NCI-H460 (cell line): Measurements from ENCODE around the gene UBL5. TPM values are rescaled to one million over a fixed set of nuclear protein-coding genes. Genes with fewer than 3 reads are reported as not detected.

Experiments used
- DNase-seq: peaks from one replicate; pipeline ENCODE4 v3.0.0-alpha.2; 2016; ENCODE audit warnings: low read depth; ENCODE audit errors: extremely low read depth
- total RNA-seq: library from RNA; depleted of rRNA; stranded (reverse); fragments of >200 nt; shearing (Covaris generic); gene quantifications from 2 replicates; pipeline ENCODE4 v1.2.3, GENCODE V29; 2014

The UBL5 gene
- total RNA-seq, 1 experiment from 2014 or later: 150 TPM

- DNase-seq: no peak
Observed at GRCh38 chr19:9848762-9849161, 21.0 kb downstream of the UBL5 start.

GRCh38 chr19:9849791-9850190, 22.1 kb downstream of the UBL5 start:
- no peak for DNase-seq

GRCh38 chr19:9850235-9850959, 22.7 kb downstream of the UBL5 start:
- no peak for DNase-seq

DNA sequence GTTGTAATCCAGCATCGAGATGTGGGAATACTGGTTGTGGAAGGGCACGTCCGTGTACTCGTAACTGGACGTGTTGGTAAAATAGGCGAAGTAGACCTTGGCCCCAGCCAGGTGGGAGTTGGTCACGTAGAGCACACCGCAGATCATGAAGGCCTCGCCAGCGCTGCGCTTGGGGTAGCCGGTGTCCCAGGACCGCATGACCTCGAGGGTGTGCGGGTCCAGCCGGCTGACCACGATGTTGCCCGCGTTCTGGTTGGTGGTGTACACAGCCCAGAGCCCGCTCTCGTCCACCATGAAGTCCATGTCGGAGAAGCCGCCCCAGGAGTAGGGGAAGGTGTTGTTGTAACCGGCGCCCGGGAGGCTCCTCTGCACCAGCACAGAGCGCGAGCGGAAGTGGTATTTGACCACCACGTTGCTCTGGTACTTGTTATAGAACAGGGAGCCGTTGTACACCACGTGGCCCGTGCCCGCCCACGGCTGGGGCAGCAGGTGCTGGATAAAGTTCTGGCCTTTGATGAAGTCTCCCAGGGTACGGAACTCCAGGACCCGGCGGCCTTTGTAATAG, 26.6 kb downstream of the UBL5 start:
- no peak for DNase-seq

GRCh38 chr19:9856609-9857008, 28.9 kb downstream of the UBL5 start:
- no peak for DNase-seq

DNA sequence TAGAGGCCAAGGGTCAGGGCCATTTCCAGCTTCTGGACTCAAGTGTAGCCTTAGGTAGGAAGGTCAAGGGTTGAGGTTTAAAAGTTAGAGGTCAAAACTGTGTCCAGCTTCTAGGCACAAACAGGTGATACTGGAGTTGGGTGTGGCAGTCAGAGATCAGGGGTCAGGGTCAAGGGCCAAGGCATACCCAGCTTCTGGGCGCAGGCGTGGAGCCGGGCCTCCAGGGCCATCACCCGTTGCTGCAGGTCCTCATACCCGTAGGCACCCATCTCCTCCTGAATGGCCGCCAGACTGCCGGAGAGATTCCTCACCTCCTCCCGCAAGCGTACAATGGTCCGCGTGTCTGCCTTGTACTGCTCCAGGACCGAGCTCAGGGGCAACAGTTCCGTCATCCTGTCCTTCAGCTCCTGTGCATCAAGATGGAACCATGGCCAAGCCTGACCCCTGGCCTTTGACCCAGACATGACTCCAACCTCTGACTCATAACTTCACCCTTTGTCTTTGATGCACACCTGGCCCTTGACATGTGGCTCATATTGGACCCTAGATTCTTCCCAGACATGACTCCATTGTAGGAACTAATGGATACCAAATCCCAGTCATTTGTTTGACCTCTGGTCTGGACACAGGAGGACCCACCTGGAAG, 29.5 kb downstream of the UBL5 start:
- DNase-seq: no peak

DNA sequence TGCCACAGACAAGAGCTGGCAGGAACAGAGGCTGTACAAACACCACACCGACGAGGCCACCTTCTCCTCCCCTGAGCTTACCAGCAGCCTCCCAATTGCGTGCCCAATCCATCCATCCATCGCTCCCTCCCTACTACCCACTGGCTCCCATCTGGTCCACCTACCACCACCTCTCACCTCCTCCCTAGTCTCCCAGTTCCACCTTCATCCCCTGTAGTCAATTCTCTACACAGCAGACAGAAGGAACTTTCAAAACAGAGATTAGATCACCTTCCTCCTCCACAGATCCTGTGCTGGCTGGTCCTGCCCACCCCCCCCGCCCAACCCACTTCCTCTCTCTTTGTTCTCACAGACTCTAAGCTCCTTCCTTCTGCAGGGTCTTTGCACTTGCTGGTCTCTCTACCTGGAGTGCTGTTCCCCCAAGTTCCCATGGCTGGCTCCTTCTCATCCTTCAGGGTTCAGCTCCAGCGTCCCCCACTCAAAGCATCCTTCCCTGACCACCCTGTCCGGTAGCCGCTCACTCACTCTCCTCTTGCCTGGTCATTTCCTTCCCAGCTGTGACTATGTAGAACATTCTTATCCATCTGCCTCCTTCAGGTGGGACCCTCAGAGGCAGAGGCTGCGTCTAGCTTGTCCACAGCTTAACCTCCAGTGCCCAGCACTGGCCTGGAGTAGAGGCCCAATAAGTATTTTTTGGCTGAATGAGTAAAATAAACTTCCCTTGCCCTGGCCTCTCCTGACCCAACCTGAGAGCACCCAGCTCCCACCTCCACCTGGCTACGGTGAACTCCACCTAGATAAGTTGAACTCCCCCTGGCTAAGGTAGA, 30.4 kb downstream of the UBL5 start:
- no peak for DNase-seq

GRCh38 chr19:9858766-9859165, 31.0 kb downstream of the UBL5 start:
- DNase-seq: no peak

- no peak for DNase-seq
Observed at GRCh38 chr19:9860407-9860806, 32.7 kb downstream of the UBL5 start.

GRCh38 chr19:9861503-9861902, 33.8 kb downstream of the UBL5 start:
- DNase-seq: no peak

DNA sequence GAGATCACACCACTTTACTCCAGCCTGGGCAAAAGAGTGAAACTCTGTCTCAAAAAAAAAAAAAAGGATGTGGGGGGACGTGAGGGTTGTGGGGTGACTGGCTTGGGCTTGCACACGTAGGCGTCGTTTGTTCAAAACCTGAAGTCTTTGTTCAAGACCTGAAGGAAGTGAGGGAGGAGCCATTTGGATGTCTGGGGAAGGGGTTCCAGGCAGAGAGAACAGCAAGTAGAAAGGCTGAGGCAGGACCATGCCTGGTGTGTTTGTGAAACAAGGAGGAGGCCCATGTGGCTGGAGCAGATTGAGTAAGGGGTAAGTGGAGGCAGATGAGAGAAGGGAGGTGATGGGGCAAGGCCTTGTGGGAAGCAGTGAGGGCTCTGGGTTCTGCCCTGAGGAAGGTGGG, 35.2 kb downstream of the UBL5 start:
- no peak for DNase-seq

DNA sequence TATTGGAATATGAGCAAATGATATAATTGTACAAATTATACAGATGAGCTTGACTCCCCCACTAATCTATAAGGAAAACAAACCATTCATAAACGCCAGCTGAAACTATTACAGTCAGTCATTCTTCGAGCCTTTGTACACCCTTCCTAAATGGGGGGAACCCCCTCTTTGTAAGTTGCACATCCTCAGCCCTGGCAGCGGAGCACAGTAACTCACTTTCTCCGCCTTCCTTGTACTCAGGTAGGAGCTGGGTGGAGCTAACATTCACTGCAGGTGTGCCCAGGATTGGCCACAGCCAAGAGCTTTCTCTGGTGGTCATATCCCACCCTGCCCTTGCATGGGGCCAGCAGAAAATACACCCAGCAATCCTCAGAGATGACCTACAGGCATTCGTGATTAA, 36.0 kb downstream of the UBL5 start:
- no peak for DNase-seq

- no peak for DNase-seq
Observed at GRCh38 chr19:9865732-9866501, 38.2 kb downstream of the UBL5 start.

DNA sequence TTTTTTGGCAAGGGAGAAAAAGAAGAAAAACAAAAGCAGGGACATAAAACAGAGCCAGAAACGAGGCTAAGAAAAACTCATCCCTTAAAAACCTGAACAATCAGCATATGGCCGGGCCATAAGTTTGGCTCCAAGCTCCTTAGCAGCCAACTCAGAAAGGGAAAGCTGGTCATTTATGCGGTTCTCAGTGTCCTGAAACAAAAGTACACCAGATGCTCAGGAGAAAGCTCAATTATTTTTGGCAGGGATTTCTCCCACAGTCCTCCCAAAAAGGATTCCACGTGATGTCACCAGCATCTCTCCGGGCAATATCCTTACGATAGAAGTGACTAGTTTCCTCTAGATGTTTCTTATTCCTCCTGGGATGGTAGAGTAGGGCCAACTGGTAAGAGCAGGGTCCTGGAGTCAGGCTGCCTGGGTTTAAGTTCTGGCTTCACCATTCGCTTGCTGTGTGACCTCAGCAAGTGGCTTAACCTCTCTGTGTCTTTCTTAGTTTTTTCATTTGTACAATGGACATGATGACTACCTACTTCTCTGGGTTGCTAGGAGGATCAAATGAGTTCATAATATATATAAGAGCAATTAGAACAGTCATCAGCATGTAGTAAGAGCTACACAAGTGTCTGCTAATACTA, 41.4 kb downstream of the UBL5 start:
- DNase-seq: no peak

GRCh38 chr19:9871626-9872338, 44.1 kb downstream of the UBL5 start:
- no peak for DNase-seq

GRCh38 chr19:9872618-9873242, 45.0 kb downstream of the UBL5 start:
- no peak for DNase-seq

DNA sequence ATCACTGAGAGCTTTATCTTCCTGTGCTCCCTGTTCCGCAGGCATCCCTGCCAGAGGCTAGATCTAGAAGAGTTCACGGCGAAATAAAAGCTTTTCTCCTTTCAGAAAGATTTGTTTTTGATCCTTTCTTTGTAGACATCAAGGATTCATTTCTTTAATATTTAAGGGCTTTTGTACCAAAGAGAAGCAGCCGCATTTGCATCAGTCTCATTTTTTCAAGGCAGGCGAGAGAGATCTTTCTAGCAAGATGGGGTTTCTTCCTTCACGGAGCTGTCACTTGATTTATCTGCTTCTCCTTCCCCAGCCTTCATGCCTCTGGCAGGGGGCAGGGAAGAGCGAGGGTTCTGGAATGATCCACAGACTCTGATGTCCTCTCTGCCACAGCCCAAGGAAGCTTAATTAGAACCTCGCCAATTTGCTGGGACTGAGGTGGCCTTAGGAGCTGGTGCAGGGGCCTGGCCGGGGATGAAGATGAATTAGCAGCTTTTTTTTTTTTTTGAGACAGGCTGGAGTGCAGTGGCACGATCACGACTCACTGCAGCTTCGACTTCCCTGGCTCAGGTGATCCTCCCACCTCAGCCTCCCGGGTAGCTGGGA, 47.4 kb downstream of the UBL5 start:
- DNase-seq: no peak

- DNase-seq: no peak
Observed at GRCh38 chr19:9875796-9876195, 48.1 kb downstream of the UBL5 start.
